ENCODE results near the gene TOLLIP. TPM values are rescaled to one million over a fixed set of nuclear protein-coding genes. Genes with fewer than 3 reads are reported as not detected.

TOLLIP gene
- total and polyA plus RNA-seq, 2 of the 8 experiments (the other 6 are each of a cell fraction or from before 2014, with no cell fraction given): 23.7 to 34.7 TPM

DNA sequence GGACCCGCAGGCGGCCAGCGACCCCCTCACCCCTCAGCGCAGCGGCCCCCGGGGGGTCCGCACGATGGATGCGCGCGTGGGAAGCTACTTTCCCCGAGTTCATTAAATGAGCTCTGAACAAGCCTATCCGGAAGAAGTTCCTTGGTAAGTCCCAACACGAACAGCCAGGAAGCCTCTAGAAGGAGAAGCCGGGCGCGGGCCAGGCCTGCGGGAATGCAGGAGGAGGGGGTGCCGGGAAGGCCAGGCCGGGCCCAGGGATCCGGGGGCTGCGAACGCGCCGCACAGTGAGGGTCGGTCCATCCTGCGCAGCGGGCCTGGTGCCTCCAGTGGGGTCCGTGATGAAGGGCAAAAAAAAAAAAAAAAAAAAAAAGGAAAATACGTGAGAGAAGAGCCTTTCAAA, 36.9 kb downstream of the TOLLIP start:
- no peak overlapping the region for H4K8ac ChIP-seq (ENCODE audit: extremely low read depth, insufficient read depth, low read length)
- FAIRE-seq: no peak
- no peak overlapping the region for H3K18ac ChIP-seq (ENCODE audit: extremely low read depth, low read length)
- no peak overlapping the region for H2AFZ ChIP-seq (ENCODE audit: low read length)
- no peak overlapping the region for H2BK5ac ChIP-seq (ENCODE audit: low read depth, low read length)
- no peak overlapping the region for H3K4ac ChIP-seq (replicated peaks; ENCODE audit: insufficient read length, low read depth, low read length)
- H3K9ac ChIP-seq (replicated peaks in 1 of 4; ENCODE audit: extremely low read depth in 1 of 4, low read depth in 3 of 4, low read length in 3 of 4): no peak overlapping the region
- ChIA-PET CTCF (ENCODE audit: partially characterized antibody) (no interaction called here), POLR2A (ENCODE audit: partially characterized antibody) (no interaction called here)
- no peaks in the 10 kb centered on the region for H3K4me1 ChIP-seq (replicated peaks in 1 of 4; ENCODE audit: control insufficient read depth in 3 of 4, insufficient read depth in 4 of 4, low read length in 3 of 4)
- no peak overlapping the region for H4K5ac ChIP-seq (ENCODE audit: insufficient read length, low read depth, low read length)
- no peaks in the 10 kb centered on the region for H3K79me1 ChIP-seq (ENCODE audit: low read depth, low read length)
- no peak overlapping the region for H2BK15ac ChIP-seq (ENCODE audit: low read length)
- peaks cover 2 to 11% (median 8%) of the 10 kb centered on the region in 4 experiments; a peak in 5 of 8 replicates for H3K36me3 ChIP-seq (ENCODE audit: control insufficient read depth in 2 of 4, insufficient read depth in 4 of 4, low read length in 3 of 4)
- H3K79me2 ChIP-seq (ENCODE audit: control insufficient read depth in 1 of 2, insufficient read depth in 2 of 2, low read length in 2 of 2): no peaks in the 10 kb centered on the region
- no peak overlapping the region for H3K14ac ChIP-seq (ENCODE audit: insufficient read length)
- H3K9me3 ChIP-seq (ENCODE audit: insufficient read depth in 2 of 2, low read depth in 1 of 2, low read length in 1 of 2): no peaks in the 10 kb centered on the region; a peak in 1 of 4 replicates
- H3K4me2 ChIP-seq (ENCODE audit: insufficient read depth in 1 of 2, low read depth in 2 of 2, low read length in 2 of 2): no peak overlapping the region
- no peak overlapping the region for H2BK120ac ChIP-seq (replicated peaks; ENCODE audit: low read depth, low read length)
- H3K56ac ChIP-seq (replicated peaks; ENCODE audit: insufficient read length, low read depth, low read length): no peak overlapping the region
- no peak overlapping the region for H2AK5ac ChIP-seq (ENCODE audit: low read depth, low read length)
- no peak for DNase-seq (ENCODE audit: low read depth in 1 of 2, low spot score in 2 of 2)
- H4K91ac ChIP-seq (replicated peaks; ENCODE audit: insufficient read length, low read length): no peak overlapping the region
- no peak overlapping the region for H3K27ac ChIP-seq (ENCODE audit: low read depth, low read length)
- H2BK20ac ChIP-seq (ENCODE audit: low read length): no peak overlapping the region
- peaks cover 0 to 2% of the 10 kb centered on the region in 2 experiments for H4K20me1 ChIP-seq (replicated peaks in 1 of 2; ENCODE audit: control insufficient read depth in 1 of 2, insufficient read depth in 2 of 2, low read length in 2 of 2)
- WGBS, 2 experiments (ENCODE audit: extremely low coverage in 1 of 2, insufficient coverage in 1 of 2, insufficient read length in 1 of 2, insufficient replicate concordance in 2 of 2, low coverage in 1 of 2, low lambda C conversion rate in 2 of 2, missing lambda C conversion rate in 1 of 2): 91% methylated on average over 28 of the region's 30 CpGs; no CpG with 5 or more reads in 1 of the 2 experiments
- no peaks in the 10 kb centered on the region for H3K23me2 ChIP-seq (ENCODE audit: low read depth, low read length)
- H3K4me3 ChIP-seq (ENCODE audit: extremely low read depth in 1 of 4, insufficient read depth in 2 of 4, low read depth in 3 of 4, low read length in 4 of 4): no peak overlapping the region
- H3K23ac ChIP-seq (ENCODE audit: insufficient read length): no peak overlapping the region
- no peaks in the 10 kb centered on the region for H3K27me3 ChIP-seq (replicated peaks in 1 of 4; ENCODE audit: control insufficient read depth in 3 of 4, extremely low read depth in 1 of 4, insufficient read depth in 3 of 4, low read length in 3 of 4)
- H2BK12ac ChIP-seq (ENCODE audit: low read depth, low read length): no peak overlapping the region
- no peak for TF ChIP-seq SUZ12 (IDR thresholded peaks at IDR 0.05; ENCODE audit: low read length)
- no peak for TF ChIP-seq CTBP2 (IDR thresholded peaks at IDR 0.05; ENCODE audit: borderline replicate concordance, insufficient read depth, insufficient read length, low read length)
- TF ChIP-seq CBX5 (IDR thresholded peaks at IDR 0.05; ENCODE audit: low read depth, low read length): no peak
- TF ChIP-seq TEAD4 (IDR thresholded peaks at IDR 0.05; ENCODE audit: low read depth, low read length): no peak
- TF ChIP-seq EGR1 (IDR thresholded peaks at IDR 0.05; ENCODE audit: borderline replicate concordance, low read depth, low read length): no peak
- no peak for TF ChIP-seq CHD1 (IDR thresholded peaks at IDR 0.05; ENCODE audit: low read depth, low read length)
- TF ChIP-seq SP4 (IDR thresholded peaks at IDR 0.05; ENCODE audit: low read length): no peak
- no peak for TF ChIP-seq BRCA1 (IDR thresholded peaks at IDR 0.05; ENCODE audit: low read depth, low read length)
- TF ChIP-seq POLR2AphosphoS5 (IDR thresholded peaks at IDR 0.05; ENCODE audit: low read depth, low read length): no peak
- TF ChIP-seq RXRA (IDR thresholded peaks at IDR 0.05; ENCODE audit: insufficient read depth, low read depth, low read length): no peak
- no peak for TF ChIP-seq RBBP5 (IDR thresholded peaks at IDR 0.05; ENCODE audit: borderline replicate concordance, low read depth, low read length)
- no peak for TF ChIP-seq NANOG (IDR thresholded peaks at IDR 0.05; ENCODE audit: insufficient read depth, low read depth, low read length, poor library complexity, severe bottlenecking)
- no peak for TF ChIP-seq KDM5A (IDR thresholded peaks at IDR 0.05; ENCODE audit: low read length)
- TF ChIP-seq HDAC2 (IDR thresholded peaks at IDR 0.05; ENCODE audit: borderline replicate concordance in 1 of 2, low read depth in 2 of 2, low read length in 2 of 2): no peak
- no peak for TF ChIP-seq JUN (IDR thresholded peaks at IDR 0.05; ENCODE audit: low read depth, low read length)
